ENCODE measurements around the gene ACP2. TPM values are rescaled to one million over a fixed set of nuclear protein-coding genes. Genes with fewer than 3 reads are reported as not detected.
"Not testable (repeated sequence)": the region's sequence is repeated elsewhere in the genome, so short reads cannot be mapped to it uniquely, and the experiment has no call there.

ACP2 gene
- total RNA-seq, 2 experiments from 2014 or later: 26.7 to 27.5 TPM

DNA sequence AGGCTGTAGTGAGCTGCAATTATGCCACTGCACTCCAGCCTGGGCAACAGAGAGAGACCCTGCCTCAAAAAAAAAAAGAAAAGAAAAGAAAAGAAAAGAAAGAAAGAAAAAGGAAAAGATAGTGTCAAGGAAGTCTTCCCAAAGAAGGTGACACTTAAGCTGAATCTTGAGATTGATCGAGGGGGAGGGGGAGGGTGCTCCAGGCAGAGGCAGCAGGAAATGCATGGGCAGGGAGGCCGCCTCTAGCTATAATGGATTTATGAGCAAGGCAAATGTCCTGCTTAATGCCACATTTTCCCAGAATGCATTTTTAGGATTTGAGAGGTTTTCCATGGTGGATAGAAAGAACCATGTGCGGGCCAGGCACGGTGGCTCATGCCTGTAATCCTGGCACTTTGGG is 47.6 kb downstream of the ACP2 start:
- Mint-ChIP-seq H3K36me3 (ENCODE audit: low read depth) (no peaks in the 10 kb centered on the region), H3K27me3 (ENCODE audit: low read depth) (peaks cover 5% of the 10 kb centered on the region), H3K4me1 (ENCODE audit: low read depth) (no peaks in the 10 kb centered on the region), H3K27ac (no peak overlapping the region), H3K4me3 (no peak overlapping the region), H3K9me3 (ENCODE audit: insufficient read depth) (no peaks in the 10 kb centered on the region)
- ATAC-seq: no peak
- ChIA-PET CTCF (interaction anchor here (0.6 to 1.2 kb wide), 3 partner anchors 14 to 379 kb away, joined by 3 to 4 read pairs (median 3); no protein-coding TSS in a partner anchor), POLR2A (interaction anchor here (1.7 kb wide), 1 partner anchor 14 kb away, joined by 4 read pairs; the partner anchor contains the start of gene DDB2)
- no peak for DNase-seq

DNA sequence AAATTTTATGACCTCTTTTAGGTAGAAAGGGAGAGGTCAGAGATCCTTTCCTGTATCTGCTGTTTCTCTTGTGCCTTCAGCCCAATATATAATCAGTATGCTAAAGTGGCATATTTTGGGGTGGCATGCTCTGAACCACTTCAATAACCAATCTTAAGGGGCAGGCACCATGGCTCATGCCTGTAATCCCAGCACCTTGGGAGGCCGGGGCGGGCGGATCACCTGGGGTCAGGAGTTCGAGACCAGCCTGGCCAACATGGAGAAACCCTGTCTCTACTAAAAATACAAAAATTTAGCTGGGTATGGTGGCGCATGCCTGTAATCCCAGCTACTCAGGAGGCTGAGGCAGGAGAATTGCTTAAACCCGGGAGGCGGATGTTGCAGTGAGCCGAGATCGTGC is 50.5 kb downstream of the ACP2 start:
- H3K36me3 Mint-ChIP-seq (ENCODE audit: low read depth); H3K4me3 Mint-ChIP-seq; H3K27ac Mint-ChIP-seq; H3K4me1 Mint-ChIP-seq (ENCODE audit: low read depth); POLR2A ChIA-PET; DNase-seq; H3K9me3 Mint-ChIP-seq (ENCODE audit: insufficient read depth); ATAC-seq: not testable (repeated sequence)
- peaks cover 14% of the 10 kb centered on the region for H3K27me3 Mint-ChIP-seq (ENCODE audit: low read depth)
- CTCF ChIA-PET: interaction anchor here (1.0 kb wide), 1 partner anchor 18 kb away, joined by 3 read pairs; no protein-coding TSS in a partner anchor

- Mint-ChIP-seq H3K9me3 (ENCODE audit: insufficient read depth) (no peaks in the 10 kb centered on the region), H3K27ac (no peak overlapping the region), H3K4me3 (no peak overlapping the region), H3K4me1 (ENCODE audit: low read depth) (peaks cover 5% of the 10 kb centered on the region), H3K27me3 (ENCODE audit: low read depth) (peaks cover 27% of the 10 kb centered on the region), H3K36me3 (ENCODE audit: low read depth) (no peaks in the 10 kb centered on the region)
- ChIA-PET CTCF (no interaction called here), POLR2A (no interaction called here)
- ATAC-seq (no peak), DNase-seq (no peak)
Observed at GRCh38 chr11:47192111-47192510, 56.5 kb downstream of the ACP2 start.

- H3K9me3 Mint-ChIP-seq (ENCODE audit: insufficient read depth); CTCF ChIA-PET; DNase-seq; ATAC-seq; POLR2A ChIA-PET; H3K4me3 Mint-ChIP-seq; H3K36me3 Mint-ChIP-seq (ENCODE audit: low read depth); H3K27ac Mint-ChIP-seq: not testable (repeated sequence)
- Mint-ChIP-seq H3K4me1 (ENCODE audit: low read depth) (peaks cover 12% of the 10 kb centered on the region), H3K27me3 (ENCODE audit: low read depth) (peaks cover 31% of the 10 kb centered on the region)
Observed at GRCh38 chr11:47191137-47191536, 57.5 kb downstream of the ACP2 start.

Other genes with a start within 250 kb of the ACP2 start
- 100 to 1,000 TPM in 1 of 2 experiments, 10 to 100 TPM in 1; 89.6 to 102 TPM for gene ARFGAP2, start 71.9 kb downstream of the ACP2 start, total RNA-seq
- 1 to 10 TPM; 2.0 to 2.1 TPM for gene PACSIN3, start 62.4 kb downstream of the ACP2 start, total RNA-seq
- 100 to 1,000 TPM; 164 to 171 TPM for gene DDB2, start 33.8 kb downstream of the ACP2 start, total RNA-seq
- gene NR1H3, start 9.2 kb upstream of the ACP2 start, total RNA-seq: 10 to 100 TPM; 11.7 to 12.6 TPM
- gene MADD, start 21.3 kb upstream of the ACP2 start, total RNA-seq: 10 to 100 TPM; 96.3 to 98.4 TPM
- not detected for gene MYBPC3, start 103.9 kb upstream of the ACP2 start, total RNA-seq
- gene SPI1, start 129.7 kb upstream of the ACP2 start, total RNA-seq: not detected
- 10 to 100 TPM; 19.2 to 20.0 TPM for gene SLC39A13, start 159.8 kb upstream of the ACP2 start, total RNA-seq
- 100 to 1,000 TPM; 179 TPM for gene PSMC3, start 177.6 kb upstream of the ACP2 start, total RNA-seq
- gene RAPSN, start 200.3 kb upstream of the ACP2 start, total RNA-seq: 1 to 10 TPM in 1 of 2 experiments, under 1 TPM in 1; 0.45 to 1.2 TPM

Data from activated CD8-positive, alpha-beta T cell treated with anti-CD3 and anti-CD28 coated beads, Interleukin-2, amount 10 ng/mL, durations not matched to agents 7 days and 5 days (primary cell).